Endothelial cell (in vitro differentiated cells): ENCODE data around the gene TEX19. TPM values are rescaled to one million over a fixed set of nuclear protein-coding genes. Genes with fewer than 3 reads are reported as not detected.
"Not testable (repeated sequence)": the region's sequence is repeated elsewhere in the genome, so short reads cannot be mapped to it uniquely, and the experiment has no call there.

Experiments used
- DNase-seq: peaks from one replicate; pipeline ENCODE4 v3.0.0; 2021; ENCODE audit warnings: low spot score
- H3K27ac Mint-ChIP-seq: one replicate; pipeline ENCODE4 v1.8.0; 2021; ENCODE audit warnings: mixed read lengths, inconsistent platforms; ENCODE audit not compliant: unreplicated experiment
- H3K27me3 Mint-ChIP-seq: one replicate; pipeline ENCODE4 v1.8.0; 2021; ENCODE audit warnings: mild to moderate bottlenecking, moderate library complexity, mixed read lengths, inconsistent platforms; ENCODE audit not compliant: unreplicated experiment
- H3K36me3 Mint-ChIP-seq: one replicate; pipeline ENCODE4 v1.8.0; 2021; ENCODE audit warnings: mild to moderate bottlenecking, low read depth, mixed read lengths, inconsistent platforms; ENCODE audit not compliant: unreplicated experiment
- H3K4me1 Mint-ChIP-seq: one replicate; pipeline ENCODE4 v1.8.0; 2021; ENCODE audit warnings: mild to moderate bottlenecking, mixed read lengths, inconsistent platforms; ENCODE audit not compliant: unreplicated experiment
- H3K4me3 Mint-ChIP-seq: one replicate; pipeline ENCODE4 v1.8.0; 2021; ENCODE audit warnings: mild to moderate bottlenecking, mixed read lengths, inconsistent platforms; ENCODE audit not compliant: unreplicated experiment
- H3K9me3 Mint-ChIP-seq: one replicate; pipeline ENCODE4 v1.8.0; 2021; ENCODE audit warnings: mixed read lengths, inconsistent platforms; ENCODE audit not compliant: unreplicated experiment
- total RNA-seq: library from RNA; stranded (reverse); fragmentation: NEBNext Ultra II Directional; extraction: Animal tissue kit (Norgen Biotek cat#: 25700); gene quantifications from one replicate; pipeline ENCODE4 v1.2.1, GENCODE V29; 2021; ENCODE audit not compliant: unreplicated experiment
- TF ChIP-seq, protein P1 (sequence below): fragments of 200-600 bp; sonication (generic); IDR thresholded peaks from one replicate; pipeline ENCODE4 v1.5.0; 2021; ENCODE audit warnings: antibody characterized with exemption; ENCODE audit not compliant: unreplicated experiment

Gene TEX19
- total RNA-seq, 1 donor from 2014 or later: 0.26 TPM

DNA sequence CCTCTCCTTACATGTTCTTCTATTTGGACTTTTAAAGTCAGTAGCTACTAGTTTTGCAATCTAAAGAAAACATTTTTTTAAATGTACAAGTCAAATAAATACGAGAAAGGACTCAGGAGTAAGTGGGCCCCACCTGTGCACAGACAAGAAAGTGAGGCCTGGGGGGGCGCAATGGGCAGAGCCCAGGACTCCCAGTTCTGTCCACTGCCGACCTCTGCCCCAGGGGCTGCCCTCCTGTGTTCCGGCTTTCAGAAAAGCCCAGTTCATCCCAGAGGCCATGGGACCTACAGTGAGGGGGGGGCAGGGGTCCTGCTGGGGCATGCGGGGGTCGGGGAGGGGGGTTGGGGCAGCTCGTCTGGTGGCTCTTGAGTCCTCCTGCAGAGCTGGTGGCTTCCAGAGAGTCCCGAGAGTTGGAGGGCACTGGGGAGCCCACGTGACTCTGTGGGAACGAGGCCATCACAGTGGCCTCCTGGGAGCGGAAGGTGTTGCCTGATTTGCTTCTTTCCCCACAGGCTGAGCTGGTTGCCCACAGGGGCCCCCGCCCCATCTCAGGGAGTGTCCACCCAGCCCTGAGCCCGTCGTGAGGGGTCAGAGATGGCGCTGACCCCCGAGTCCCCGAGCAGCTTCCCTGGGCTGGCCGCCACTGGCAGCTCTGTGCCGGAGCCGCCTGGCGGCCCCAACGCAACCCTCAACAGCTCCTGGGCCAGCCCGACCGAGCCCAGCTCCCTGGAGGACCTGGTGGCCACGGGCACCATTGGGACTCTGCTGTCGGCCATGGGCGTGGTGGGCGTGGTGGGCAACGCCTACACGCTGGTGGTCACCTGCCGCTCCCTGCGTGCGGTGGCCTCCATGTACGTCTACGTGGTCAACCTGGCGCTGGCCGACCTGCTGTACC lies 14.9 kb downstream of the TEX19 start:
- Mint-ChIP-seq H3K4me1 (peaks cover 4% of the 10 kb centered on the region), H3K27ac (no peak overlapping the region), H3K27me3 (peaks cover 11% of the 10 kb centered on the region), H3K4me3 (no peak overlapping the region), H3K9me3 (no peaks in the 10 kb centered on the region), H3K36me3 (no peaks in the 10 kb centered on the region)
- TF ChIP-seq, protein P1, sequence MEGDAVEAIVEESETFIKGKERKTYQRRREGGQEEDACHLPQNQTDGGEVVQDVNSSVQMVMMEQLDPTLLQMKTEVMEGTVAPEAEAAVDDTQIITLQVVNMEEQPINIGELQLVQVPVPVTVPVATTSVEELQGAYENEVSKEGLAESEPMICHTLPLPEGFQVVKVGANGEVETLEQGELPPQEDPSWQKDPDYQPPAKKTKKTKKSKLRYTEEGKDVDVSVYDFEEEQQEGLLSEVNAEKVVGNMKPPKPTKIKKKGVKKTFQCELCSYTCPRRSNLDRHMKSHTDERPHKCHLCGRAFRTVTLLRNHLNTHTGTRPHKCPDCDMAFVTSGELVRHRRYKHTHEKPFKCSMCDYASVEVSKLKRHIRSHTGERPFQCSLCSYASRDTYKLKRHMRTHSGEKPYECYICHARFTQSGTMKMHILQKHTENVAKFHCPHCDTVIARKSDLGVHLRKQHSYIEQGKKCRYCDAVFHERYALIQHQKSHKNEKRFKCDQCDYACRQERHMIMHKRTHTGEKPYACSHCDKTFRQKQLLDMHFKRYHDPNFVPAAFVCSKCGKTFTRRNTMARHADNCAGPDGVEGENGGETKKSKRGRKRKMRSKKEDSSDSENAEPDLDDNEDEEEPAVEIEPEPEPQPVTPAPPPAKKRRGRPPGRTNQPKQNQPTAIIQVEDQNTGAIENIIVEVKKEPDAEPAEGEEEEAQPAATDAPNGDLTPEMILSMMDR: no peak
- no peak for DNase-seq

DNA sequence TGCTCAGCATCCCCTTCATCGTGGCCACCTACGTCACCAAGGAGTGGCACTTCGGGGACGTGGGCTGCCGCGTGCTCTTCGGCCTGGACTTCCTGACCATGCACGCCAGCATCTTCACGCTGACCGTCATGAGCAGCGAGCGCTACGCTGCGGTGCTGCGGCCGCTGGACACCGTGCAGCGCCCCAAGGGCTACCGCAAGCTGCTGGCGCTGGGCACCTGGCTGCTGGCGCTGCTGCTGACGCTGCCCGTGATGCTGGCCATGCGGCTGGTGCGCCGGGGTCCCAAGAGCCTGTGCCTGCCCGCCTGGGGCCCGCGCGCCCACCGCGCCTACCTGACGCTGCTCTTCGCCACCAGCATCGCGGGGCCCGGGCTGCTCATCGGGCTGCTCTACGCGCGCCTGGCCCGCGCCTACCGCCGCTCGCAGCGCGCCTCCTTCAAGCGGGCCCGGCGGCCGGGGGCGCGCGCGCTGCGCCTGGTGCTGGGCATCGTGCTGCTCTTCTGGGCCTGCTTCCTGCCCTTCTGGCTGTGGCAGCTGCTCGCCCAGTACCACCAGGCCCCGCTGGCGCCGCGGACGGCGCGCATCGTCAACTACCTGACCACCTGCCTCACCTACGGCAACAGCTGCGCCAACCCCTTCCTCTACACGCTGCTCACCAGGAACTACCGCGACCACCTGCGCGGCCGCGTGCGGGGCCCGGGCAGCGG lies 15.7 kb downstream of the TEX19 start:
- no peak for DNase-seq
- H3K27ac Mint-ChIP-seq: no peak overlapping the region
- no peaks in the 10 kb centered on the region for H3K9me3 Mint-ChIP-seq
- TF ChIP-seq, protein P1: no peak
- H3K4me3 Mint-ChIP-seq: no peak overlapping the region
- H3K4me1 Mint-ChIP-seq: peaks cover 4% of the 10 kb centered on the region
- no peaks in the 10 kb centered on the region for H3K36me3 Mint-ChIP-seq
- peaks cover 10% of the 10 kb centered on the region for H3K27me3 Mint-ChIP-seq

DNA sequence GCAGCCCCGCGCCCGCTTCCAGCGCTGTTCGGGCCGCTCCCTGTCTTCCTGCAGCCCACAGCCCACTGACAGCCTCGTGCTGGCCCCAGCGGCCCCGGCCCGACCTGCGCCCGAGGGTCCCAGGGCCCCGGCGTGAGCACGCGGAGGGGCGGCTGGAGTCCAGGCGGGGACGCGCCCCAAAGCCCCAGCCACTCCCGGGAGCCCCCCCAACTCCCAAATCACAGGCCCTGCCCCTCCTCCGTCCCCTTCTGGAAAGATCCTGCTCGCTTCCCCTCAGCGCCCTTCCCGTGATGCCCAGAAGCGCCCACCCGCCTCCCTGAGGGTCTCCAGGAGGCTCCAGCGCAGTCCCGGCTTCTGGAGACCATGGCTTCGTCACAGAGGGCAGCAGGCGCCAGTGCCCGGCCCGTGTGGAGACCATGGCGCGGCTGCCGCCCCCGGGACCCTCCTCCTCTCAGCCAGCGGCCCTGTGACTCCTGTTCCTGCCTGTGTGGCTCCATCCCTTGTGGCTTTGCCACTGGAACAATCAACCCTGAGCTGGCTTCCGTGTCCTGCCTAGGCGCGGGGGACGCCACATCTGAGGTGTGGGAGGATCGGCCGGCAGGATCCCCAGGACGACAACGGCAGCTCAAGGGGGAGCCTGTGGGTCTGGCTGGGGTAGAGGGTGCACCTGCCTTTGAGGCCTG lies 16.5 kb downstream of the TEX19 start:
- no peak overlapping the region for H3K4me3 Mint-ChIP-seq
- peaks cover 7% of the 10 kb centered on the region for H3K27me3 Mint-ChIP-seq
- no peaks in the 10 kb centered on the region for H3K9me3 Mint-ChIP-seq
- no peaks in the 10 kb centered on the region for H3K36me3 Mint-ChIP-seq
- TF ChIP-seq, protein P1: no peak
- peaks cover 4% of the 10 kb centered on the region for H3K4me1 Mint-ChIP-seq
- H3K27ac Mint-ChIP-seq: no peak overlapping the region
- DNase-seq: no peak

DNA sequence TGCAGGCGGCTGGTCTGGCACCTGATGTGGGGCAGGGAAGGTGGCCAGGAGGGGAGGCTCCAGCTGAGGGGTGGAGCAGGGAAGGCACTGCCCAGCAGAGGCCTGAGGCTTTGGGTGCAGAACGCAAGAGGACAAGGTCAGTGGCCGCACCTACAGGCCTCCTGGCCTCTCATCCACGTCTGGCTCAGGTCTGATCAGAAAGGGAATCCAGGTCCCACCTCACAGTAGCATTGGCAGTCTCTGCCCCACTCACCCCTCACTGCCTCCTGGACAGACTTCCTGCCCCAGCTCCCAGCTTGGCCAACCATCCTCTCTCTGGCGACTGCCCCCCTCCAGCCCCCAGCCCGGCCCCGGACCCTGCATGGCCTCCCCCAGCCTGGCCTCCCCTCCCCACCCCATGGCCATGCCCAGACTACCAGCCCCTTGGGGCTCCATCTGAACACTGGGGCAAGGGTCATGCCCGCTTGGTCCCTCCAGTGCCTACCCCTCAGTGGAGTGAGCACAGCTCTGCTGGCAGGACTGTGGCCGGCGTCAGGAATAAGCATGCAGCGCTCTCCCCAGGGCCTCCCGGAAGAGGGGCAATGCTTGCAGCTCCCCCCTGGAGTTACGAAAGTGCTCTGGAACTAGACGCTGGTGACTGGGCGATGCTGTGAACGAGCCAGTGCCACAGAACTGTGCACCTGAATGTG lies 17.1 kb downstream of the TEX19 start:
- Mint-ChIP-seq H3K9me3 (no peaks in the 10 kb centered on the region), H3K36me3 (no peaks in the 10 kb centered on the region), H3K4me3 (no peak overlapping the region), H3K27ac (no peak overlapping the region), H3K27me3 (peaks cover 5% of the 10 kb centered on the region), H3K4me1 (peaks cover 4% of the 10 kb centered on the region)
- DNase-seq: no peak
- TF ChIP-seq, protein P1: no peak

DNA sequence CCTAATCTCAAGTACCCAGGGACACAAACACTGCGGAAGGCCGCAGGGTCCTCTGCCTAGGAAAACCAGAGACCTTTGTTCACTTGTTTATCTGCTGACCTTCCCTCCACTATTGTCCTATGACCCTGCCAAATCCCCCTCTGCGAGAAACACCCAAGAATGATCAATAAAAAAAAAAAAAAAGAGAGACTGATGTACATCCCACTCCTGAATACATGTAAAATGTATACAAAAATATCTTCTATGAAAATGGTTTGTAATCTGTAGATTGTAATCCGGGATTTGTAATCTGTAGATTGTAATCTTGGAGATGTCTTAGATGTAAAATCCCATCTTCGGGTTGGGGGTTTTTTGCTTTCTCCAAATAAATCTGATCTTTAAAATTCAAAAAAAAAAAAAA lies 18.2 kb downstream of the TEX19 start:
- not testable (repeated sequence) for H3K9me3 Mint-ChIP-seq, H3K27me3 Mint-ChIP-seq, H3K36me3 Mint-ChIP-seq, H3K4me3 Mint-ChIP-seq, DNase-seq, H3K27ac Mint-ChIP-seq, H3K4me1 Mint-ChIP-seq
